Stimulated activated CD4-positive, alpha-beta T cell treated with anti-CD3 and anti-CD28 coated beads, Interleukin-12 subunit alpha, Interleukin-12 subunit beta, amount 100 ng/mL, for 48 hours (primary cell): ENCODE results near the gene RFX2.
"Not testable (repeated sequence)": the region's sequence is repeated elsewhere in the genome, so short reads cannot be mapped to it uniquely, and the experiment has no call there.

Experiments
- DNase-seq, 3 donors: peaks; one replicate each; pipeline ENCODE4 v3.0.0-alpha.2; 2020; ENCODE audit warnings: low read depth in 2 of 3, low spot score in 1 of 3

The RFX2 gene

GRCh38 chr19:6110360-6110977, at the start of gene RFX2:
Gene RFX2, minus strand, starts transcription at chr19:6110500. Its CDS starts 63,004 bp downstream, at chr19:6047496.
- DNase-seq: peak; percentile 96 to 99 (median 98)

- DNase-seq: no peak
These were observed 45.7 kb upstream of the RFX2 start for GRCh38 chr19:6156033-6156432.

GRCh38 chr19:6150289-6150688, 40.0 kb upstream of the RFX2 start:
- DNase-seq: no peak

GRCh38 chr19:6141217-6141616, 30.9 kb upstream of the RFX2 start:
- no peak for DNase-seq

- no peak for DNase-seq
These were observed 28.2 kb upstream of the RFX2 start for GRCh38 chr19:6138511-6138910.

- DNase-seq: no peak
These were observed 27.8 kb upstream of the RFX2 start for GRCh38 chr19:6138066-6138465.

GRCh38 chr19:6133231-6133630, 22.9 kb upstream of the RFX2 start:
- DNase-seq: no peak

GRCh38 chr19:6132482-6132881, 22.2 kb upstream of the RFX2 start:
- no peak for DNase-seq

- DNase-seq: no peak
These were observed 17.5 kb upstream of the RFX2 start for GRCh38 chr19:6127716-6128335.

GRCh38 chr19:6126335-6126974, 16.2 kb upstream of the RFX2 start:
- no peak for DNase-seq

- peak; percentile 37 to 58 (median 41) for DNase-seq
These were observed 15.3 kb upstream of the RFX2 start for GRCh38 chr19:6125571-6125989.

GRCh38 chr19:6119031-6119430, 8.7 kb upstream of the RFX2 start:
- DNase-seq: no peak

- no peak for DNase-seq
These were observed 7.7 kb upstream of the RFX2 start for GRCh38 chr19:6118043-6118442.

- DNase-seq: no peak
These were observed 7.2 kb upstream of the RFX2 start for GRCh38 chr19:6117534-6117933.

GRCh38 chr19:6116749-6117430, 6.6 kb upstream of the RFX2 start:
- no peak for DNase-seq

- no peak for DNase-seq
These were observed 5.7 kb upstream of the RFX2 start for GRCh38 chr19:6115992-6116391.

GRCh38 chr19:6113616-6114188, 3.4 kb upstream of the RFX2 start:
- no peak for DNase-seq

- no peak for DNase-seq
These were observed 353 bp downstream of the RFX2 start for GRCh38 chr19:6109947-6110346.

- DNase-seq: peak in 1 of 3 donors; percentile 45
These were observed 1.3 kb downstream of the RFX2 start for GRCh38 chr19:6108721-6109633.

- not testable (repeated sequence) for DNase-seq
These were observed 3.5 kb downstream of the RFX2 start for GRCh38 chr19:6106643-6107294.
